HG03196 (cell line): ENCODE data around the gene MAN1C1.

Experiments
- ATAC-seq: cut with Tn5 transposase; IDR thresholded peaks from one replicate; pipeline ENCODE4 v1.9.1; 2021; ENCODE audit not compliant: unreplicated experiment

The MAN1C1 gene

DNA sequence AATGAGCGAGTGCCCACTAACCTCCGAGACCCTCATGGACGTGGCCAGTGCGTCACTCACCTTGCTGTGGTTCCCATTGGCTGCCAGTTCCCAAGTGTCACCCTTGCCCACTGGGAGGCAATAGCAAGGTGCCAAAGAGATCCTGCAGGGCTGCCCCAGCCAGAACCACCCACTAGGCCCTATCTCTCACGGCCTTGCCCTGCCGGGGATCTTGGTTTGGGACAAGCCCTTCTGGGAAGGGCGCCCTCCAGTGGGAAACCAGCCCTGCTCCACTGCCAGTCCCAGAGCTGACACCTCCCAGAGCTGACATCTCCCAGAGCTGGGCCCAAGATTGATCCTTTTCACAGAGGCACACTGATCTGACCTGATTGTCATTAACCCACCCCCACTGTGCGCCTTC lies 181.3 kb downstream of the MAN1C1 start:
- no peak for ATAC-seq

DNA sequence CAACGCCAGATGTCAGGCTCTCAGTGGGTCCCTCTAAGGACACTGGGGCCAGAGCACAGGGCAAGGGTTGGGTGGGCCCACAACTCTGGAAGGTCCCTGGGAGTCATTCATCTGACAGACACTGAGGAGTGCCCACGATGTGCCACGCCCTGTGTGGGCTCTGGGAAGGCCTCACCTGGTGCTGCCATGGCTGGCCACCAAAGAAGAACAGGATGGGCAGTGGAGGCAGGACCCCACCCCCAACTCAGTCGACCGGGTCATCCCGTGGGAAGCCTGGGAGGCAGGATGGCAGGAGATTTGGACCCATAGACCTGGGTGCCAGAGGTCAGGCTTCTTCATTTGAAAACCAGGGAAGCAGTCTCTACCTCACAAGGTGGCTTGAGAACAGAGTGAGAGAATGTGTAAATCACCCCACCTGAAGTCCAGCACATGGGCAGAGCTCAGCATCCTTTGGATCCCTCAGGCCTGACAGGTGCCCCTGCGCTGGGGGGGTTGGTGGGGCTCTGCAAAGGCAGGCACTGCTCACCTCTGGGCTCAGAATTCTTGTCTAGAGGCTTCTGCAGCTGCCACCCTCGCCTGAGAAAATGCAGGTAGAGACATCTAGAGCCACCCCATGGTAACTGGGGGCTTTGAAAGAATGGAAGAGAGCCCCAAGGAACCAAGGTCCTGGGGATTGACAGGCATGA lies 182.2 kb downstream of the MAN1C1 start:
- no peak for ATAC-seq

DNA sequence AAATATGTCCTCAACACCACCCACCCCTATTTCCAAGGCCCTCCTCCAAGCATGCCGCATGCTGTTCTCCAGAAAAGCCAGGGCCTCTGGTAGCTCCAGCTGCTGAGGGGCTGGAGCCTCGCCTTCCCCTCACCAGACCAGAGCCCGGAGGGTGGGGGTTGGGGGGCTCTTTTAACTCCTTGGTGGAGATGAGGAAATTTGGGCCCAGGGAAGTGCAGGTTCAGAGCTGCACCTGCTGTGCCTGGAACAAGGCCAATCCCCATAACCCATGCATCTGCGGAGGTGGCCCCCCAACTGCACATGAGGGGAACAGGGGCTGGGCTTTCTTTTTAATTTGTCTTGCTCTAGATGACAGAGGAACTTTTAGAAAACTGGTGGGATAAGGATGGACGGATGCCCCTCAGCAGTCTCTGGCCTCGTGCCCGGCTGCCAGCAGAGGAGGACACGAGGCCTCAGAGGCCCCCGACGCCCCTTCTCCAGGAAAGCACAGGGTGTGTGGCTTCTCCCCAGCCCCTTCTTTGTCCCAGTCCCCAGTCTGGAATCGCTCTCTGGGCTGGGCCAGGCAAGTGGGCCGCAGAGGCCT lies 182.9 kb downstream of the MAN1C1 start:
- ATAC-seq, result no peak

DNA sequence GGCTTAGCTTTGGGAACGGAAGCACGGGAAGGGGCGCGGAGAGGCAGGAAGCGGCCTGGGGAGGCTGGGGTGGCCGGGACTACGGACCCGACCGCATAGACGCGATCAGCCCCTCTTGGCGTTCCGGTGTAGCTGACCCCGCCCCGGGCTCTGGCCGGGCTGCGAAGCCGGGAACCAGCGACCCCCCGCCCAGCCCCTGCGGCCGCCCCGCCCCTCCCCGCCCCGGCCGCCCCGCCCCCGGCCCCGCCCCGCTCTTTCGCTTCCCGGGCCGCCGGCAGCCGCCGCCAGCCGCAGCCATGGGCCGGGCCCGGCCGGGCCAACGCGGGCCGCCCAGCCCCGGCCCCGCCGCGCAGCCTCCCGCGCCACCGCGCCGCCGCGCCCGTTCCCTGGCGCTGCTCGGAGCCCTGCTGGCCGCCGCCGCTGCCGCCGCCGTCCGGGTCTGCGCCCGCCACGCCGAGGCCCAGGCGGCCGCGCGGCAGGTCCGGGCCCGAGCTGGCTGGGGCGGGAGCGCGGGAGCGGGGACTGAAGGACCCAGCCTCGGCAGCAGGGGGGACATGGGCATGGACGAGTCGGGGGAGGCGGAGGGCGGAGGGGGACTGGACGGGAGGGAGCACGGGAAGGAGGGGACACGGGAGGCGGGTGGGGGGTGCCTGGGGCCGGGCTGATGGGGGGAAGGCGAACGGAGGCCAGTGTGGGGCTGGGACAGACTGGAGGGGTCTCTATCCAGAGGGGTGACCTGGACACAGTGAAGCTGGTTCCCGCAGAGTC lies 183.5 kb downstream of the MAN1C1 start, which contains the start of gene SELENON:
TSS of gene SELENON (plus strand) at position 259 of the 768 bp plus-strand sequence. CDS start at position 297, 38 bp downstream.
- ATAC-seq, result no peak

DNA sequence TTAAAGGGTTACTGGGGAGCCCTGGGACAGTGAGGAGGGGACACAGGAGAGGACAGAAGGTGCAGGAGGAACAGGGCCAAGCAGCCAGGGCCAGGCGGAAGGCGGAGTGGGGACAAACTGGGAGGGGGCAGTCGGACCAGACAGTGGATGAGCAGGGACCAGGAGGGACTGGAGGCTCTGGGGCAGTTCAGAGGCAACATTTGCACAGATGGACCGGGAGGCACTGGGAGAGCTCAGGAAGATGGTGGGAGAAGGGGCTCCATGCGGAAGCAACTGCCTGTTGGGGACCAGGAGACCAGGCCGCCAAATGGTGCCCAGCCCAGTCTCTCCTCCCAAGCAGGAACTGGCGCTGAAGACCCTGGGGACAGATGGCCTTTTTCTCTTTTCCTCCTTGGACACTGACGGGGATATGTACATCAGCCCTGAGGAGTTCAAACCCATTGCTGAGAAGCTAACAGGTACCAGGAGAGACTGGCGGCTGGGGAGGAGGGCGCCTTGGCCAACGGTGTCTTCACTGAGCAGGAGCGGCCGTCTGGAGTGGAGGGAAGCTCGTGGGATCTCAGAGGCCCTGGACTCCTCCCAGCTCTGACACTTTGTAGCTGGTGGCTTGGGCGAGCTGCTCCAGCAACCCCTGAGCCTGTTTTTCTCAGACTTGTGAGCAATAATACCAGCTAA lies 184.2 kb downstream of the MAN1C1 start:
- no peak for ATAC-seq

DNA sequence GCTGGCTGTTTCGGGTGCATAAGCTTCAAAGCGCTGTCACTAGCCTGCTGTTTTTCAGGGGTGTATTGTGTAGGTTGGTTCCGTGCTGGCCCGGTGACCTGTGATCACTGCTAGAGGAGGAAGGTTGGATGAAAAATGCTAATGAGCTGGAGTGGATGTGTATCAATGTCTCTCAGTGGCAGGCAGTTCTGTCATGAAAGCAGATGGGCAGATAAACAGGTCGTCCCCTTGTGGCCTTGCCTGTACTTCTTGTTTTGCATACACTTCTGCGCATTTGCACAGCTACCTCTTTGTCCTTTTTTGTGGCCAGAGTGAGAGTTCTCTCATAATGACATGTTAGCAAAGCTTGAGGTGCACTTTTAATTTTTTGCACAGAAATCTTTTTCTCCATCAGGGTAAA lies 186.3 kb downstream of the MAN1C1 start:
- ATAC-seq, result no peak

DNA sequence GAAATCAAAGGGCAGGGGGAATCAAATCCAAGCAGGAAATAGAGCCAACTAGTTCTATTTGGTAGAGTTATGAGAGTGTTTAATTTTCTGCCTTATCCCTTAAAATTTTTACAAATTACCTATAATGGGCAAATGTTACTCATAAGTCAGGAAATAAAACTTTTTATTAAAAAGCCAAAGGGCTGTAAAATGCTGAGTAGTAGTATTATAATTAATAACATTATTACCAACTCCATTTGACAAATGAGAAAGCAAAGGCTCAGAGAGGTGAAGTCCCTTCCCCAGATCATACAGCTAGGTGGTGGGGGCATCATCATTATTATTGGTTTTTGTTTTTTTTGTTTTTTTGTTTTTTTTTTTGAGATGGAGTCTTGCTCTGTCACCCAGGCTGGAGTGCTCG lies 186.8 kb downstream of the MAN1C1 start:
- ATAC-seq, result no peak

DNA sequence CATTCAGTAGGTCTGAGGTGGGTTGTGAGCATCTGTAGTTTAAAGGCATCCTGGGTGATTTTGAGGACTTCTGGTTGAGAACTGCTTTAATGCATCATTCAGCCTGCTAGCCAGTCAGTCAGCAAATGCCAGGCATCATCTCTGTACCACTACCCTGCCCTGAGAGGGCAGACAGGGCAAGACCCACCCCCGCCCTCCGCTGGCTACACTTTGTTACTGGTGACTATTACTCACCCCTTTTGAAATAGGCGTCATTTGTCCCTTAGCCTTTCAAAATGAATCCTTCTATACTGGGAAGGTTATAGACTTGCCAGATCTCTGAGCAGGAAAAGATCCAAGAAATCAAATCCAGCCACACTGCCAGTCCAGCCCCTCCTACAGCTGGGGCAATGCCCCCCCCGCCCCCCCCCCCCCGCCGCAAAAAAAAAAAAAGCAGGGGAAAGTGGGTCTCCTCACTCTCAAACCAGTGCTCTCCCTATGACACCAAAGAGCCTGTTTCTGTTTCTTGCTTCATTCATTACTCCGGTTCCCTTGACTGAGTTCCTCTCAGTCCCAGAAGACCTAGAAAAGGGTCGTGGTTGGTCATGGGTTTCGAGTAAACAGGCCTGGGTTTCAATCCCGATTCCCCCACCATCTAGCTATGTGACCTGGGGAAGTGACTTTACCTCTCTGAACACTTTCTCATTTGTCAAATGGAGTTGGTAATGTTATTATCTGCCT lies 187.8 kb downstream of the MAN1C1 start:
- ATAC-seq, result no peak

DNA sequence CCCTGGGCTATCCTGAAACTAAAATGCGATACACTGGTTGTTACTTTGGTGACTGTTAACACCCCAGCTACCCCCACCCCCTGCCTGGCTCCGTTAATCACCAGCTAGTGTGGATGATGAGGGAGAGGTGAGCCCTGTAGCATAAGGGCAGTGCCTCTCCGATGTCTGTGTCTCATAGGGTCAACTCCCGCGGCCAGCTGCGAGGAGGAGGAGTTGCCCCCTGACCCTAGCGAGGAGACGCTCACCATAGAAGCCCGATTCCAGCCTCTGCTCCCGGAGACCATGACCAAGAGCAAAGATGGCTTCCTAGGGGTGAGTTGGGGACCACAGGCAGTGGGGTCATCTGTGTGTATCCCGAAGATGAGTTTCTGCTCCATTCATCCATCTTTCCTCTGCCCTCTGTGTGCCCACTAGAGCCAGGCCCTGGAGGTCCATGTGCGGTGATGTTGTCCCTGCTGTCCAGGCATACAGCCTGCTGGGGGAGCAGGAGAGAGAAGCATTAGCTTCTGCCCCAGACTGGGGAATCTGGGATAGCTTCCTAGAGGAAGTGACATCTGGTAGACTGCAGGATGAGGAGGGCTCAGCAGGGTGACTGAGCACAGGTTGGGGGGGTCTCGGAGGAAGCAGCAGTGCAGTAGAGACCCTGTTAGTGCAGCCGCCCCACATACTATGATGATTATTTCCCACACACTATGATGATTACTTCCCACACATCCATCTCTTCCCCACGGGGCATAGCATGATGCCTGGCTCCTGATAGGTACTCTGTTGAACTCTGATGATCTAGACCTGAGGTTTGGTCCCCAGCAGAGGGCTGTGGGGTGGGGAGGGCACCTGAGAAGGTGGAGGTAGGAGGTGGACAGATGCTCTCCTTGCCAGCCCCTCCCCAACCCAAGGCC lies 188.6 kb downstream of the MAN1C1 start:
- ATAC-seq, result no peak

DNA sequence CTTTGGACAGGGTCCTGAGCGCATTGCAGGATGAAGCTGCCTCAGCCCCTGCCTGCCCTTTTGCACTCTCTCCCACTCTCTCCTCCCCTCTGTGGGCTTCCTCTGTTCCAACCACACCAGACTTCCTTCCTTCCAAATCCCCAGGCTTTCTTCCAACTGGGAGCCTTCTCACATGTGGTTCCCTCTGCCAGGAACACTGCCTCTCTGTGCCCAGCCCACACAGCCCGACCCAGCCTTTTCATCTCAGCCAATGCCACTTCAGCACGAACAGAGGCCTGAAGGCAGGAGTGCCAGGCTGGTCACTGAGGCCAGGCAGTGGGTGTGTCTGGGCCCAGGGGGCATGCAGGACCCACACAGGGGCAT lies 189.3 kb downstream of the MAN1C1 start:
- no peak for ATAC-seq

DNA sequence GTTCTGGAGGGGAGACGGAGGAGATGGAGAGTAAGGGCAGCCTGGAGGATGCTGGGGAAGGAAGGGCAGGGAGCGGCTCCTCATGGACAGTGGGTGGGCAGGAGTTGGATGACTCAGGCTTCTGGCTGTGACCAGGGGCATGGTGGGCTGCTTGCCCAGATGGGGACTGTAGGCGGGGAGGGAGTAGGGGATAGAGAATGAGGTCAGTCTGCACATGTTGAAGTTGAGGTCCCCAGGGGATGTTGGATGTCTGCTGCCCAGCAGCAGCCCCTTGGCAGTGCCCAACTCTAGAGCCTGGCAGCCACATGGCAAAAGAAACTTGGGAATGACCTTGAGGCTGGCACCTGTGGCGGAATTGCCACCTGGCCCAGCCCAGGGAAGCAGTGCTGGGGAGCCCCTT lies 189.8 kb downstream of the MAN1C1 start:
- no peak for ATAC-seq

DNA sequence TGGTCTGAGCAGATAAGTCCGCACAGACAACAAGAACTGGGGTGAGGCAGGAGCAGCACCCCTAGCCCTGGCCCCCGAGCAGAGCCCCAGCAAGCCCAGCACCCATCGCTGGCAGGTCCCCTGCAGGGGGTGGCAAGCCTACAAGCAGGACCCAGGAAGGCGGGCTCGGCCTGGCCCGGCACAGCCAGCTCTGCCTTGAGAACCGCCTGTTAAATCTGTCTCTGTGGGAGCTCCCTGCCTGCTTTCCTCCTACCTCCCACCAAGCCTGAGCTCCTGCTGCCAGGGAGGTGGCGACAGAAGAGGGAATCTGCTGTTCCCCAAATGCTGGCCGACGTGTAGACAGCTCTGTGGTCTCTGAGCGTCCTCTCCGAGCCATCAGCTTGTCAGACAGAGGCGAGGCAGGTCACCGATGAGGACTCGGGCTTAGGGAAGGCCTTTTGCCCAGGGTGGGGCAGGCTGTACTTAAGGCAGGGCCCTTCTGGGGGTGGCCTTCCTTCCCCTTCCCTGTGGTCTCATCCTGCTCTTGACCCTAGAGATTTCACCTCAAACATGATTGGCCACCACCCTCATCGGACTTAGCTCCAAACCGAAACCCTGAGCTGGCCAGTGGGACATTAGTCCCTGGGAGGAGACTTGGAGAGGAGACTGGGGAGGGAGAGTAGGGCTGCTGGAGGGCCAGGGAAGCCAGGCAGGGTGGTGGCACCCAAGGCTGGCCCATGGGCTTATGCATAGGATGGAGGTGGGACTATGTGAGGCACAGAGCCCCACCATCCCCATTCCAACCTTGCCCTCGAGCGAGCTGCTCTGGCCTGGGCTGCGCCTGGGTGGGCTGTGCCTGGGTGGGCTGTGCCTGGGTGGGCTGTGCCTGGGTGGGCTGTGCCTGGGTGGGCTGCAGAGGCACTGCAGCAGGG lies 191.1 kb downstream of the MAN1C1 start:
- ATAC-seq, result no peak

DNA sequence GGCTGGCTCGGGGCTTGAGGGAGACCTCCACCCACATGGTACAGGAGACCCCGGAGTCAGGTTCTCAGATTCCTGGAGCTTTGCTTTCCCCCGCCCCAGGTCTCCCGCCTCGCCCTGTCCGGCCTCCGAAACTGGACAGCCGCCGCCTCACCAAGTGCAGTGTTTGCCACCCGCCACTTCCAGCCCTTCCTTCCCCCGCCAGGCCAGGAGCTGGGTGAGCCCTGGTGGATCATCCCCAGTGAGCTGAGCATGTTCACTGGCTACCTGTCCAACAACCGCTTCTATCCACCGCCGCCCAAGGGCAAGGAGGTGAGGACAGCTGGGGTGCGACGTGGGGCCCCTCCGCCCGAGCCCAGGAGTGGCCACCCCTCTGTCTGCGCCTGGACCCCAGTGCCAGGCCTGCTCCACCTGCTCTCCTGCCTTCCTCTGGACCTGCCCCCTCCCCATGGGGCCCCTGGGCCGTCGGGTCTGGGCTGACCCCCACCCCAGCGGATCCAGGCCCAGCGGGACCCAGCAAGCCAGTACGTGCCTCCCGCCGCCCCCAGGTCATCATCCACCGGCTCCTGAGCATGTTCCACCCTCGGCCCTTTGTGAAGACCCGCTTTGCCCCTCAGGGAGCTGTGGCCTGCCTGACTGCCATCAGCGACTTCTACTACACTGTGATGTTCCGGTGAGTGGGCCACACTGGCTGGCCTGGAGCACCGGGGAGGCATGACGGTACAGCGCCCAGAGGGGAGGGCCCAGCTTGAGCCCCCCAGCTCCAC lies 192.1 kb downstream of the MAN1C1 start:
- ATAC-seq, result no peak

DNA sequence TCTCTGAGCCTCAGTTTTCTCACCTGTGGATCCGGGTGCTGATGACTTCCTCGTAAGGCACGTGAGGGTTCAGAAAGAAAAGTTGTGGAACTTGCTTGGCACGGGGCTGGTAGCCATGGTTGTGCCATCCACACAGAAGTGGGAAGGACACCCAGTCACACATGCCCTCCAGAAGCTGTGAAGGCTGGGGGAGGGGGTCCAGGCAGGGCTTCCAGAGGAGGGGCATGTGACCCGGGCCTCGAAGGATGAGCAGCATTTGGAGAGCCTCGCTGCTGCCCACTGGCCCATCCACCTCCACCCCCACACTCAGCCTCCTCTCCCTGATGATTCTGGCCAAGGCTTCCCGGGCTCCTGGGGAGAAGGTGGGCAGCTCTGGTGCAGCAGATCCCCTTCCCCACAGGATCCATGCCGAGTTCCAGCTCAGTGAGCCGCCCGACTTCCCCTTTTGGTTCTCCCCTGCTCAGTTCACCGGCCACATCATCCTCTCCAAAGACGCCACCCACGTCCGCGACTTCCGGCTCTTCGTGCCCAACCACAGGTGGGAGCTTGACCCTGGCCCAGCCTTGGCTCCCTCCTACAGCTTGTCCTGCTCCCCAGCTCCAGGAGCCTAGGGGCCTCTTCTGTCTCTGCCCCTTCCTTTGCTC lies 192.8 kb downstream of the MAN1C1 start:
- ATAC-seq, result no peak

DNA sequence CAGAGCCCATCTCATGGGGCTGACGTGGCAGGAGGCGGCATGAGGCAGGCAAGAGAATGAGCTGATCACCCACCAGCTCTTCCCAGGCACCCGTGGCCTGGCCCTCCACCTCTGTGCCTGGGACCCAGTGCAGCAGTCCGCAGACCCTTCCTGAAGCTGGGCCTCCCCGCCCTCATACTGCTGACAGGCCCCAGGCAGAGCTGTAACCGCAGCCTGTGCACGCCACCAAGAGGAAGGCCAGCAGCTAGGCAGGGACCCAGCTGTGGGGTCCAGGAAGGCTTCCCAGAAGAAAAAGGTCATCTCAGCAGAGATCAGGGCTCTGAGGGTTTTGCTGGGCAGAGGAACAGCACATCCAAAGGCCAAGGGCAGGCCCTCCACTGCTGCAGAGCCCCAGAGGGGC lies 193.3 kb downstream of the MAN1C1 start:
- no peak for ATAC-seq

DNA sequence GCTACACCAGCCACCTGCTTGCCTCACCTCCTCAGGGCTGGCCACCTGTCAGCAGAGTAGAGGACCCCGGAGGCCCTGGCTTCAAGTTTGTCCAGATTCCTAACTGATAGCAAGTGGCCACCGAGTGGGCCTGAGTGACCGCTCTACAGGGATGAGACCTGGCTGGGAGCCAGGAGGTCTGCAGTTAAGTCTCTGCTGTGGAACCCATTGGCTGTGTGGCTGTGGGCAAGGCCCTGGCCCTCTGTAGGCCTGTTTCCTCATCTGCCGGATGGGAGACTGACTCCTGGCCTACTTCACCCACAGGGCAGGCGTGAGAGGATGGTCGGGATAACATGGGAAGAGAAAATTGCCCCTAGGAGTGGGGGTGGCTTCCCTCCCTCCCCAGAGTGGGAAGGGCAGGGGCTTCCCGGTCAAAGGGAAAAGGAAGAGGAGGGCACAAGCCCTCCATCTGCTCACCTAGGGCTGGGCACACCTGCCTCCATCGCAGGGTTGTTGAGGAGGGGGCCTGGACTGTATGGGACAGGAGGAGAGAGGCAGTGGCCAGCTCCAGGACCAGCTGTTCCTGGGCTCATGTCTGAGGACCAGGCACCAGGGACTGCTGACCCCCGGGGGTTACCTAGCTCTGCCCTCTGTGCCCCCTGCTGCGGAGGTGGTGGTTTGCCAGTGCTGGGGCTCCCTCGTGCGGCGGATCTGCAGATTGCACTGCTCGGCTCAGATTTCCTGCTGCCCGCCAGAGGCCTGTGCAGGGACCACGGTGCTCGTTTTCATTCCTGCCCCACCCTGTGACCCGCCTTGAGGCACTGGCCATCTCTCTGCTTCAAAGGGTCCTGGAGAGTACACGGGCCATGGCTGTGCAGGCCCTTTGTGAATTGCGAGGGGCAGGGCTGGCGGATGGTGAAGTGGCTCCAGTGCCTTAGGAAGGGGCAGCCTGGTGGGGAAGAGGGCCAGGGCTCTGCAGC lies 194.0 kb downstream of the MAN1C1 start:
- ATAC-seq, result no peak
